8988T (cell line): Measurements from ENCODE around the gene LETM1.
"Not testable (repeated sequence)": the region's sequence is repeated elsewhere in the genome, so short reads cannot be mapped to it uniquely, and the experiment has no call there.

Experiments used
- DNase-seq: peaks from one replicate; pipeline ENCODE4 v3.0.0; 2011

LETM1 gene

DNA sequence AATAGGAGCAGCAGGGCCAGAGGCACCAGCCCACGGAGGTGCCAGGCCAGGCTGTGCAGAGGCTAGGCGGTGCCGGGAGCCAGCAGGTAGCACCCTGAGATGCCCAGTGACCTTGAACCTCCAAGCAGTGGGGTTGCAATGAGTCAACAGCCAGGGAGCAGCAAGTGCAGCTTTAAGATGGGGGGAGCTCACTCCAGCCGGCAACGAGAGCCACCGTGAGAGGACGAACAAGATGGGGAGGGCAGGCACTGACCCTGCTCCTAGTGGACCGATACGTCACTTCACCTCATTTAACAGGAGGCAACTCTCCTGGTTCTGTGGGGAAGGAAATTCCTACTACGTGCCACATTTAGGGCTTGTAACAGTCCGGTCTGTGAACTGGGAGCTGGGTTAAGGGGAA lies 4.8 kb downstream of the LETM1 start:
- no peak for DNase-seq

- no peak for DNase-seq
Measured at GRCh38 chr4:1850276-1850675, 5.7 kb downstream of the LETM1 start.

DNA sequence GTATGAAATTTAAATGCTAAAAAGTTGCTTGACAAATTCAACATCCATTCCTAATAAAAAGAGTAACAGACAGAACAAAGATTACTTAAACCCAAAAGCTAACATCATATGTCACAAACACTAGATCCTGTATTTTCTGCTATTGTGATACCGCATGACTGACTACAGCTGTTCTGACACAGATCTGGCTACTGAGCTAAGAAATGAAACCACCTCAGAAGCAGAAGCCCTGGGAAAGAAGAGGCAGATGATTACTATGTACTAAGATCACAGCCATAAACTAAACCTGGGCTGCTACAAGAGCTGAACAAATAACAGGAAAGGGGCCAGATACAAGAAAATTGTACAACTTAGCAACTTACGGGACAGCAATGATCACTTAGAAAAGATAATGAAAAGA lies 9.4 kb downstream of the LETM1 start:
- no peak for DNase-seq

DNA sequence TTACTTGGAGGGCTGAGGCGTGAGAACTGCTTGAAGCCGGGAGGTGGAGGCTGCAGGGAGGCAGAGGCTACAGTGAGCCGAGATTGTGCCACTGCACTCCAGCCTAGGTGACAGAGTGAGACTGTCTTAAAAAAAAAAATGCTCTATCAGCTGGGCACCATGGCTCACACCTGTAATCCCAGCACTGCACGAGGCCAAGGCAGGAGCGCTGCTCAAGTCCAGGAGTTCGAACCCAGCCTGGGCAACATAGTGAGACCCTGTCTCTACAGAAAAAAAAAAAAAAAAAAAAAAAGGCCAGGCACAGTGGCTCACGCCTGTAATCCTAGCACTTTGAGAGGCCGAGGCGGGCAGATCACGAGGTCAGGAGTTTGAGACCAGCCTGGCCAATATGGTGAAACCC lies 11.3 kb downstream of the LETM1 start:
- not testable (repeated sequence) for DNase-seq

DNA sequence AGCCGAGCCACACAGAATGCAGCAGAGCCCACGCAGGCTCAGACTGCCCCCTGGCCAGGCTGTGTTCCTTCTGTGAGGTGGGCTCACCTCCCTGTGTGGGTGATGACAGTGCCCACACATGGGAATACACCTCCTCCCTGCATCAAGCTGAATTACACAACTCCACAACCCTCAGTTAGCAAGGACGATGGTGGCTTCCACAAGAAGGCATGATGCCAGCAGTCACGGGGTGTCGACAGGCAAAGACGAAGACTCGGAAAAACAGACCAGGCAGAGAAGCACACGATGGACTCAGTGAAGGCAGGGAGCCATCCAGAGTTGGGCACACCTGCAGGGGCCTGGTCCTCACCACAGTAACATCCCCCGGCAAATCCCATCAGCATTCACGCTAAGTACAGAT lies 12.1 kb downstream of the LETM1 start:
- no peak for DNase-seq

DNA sequence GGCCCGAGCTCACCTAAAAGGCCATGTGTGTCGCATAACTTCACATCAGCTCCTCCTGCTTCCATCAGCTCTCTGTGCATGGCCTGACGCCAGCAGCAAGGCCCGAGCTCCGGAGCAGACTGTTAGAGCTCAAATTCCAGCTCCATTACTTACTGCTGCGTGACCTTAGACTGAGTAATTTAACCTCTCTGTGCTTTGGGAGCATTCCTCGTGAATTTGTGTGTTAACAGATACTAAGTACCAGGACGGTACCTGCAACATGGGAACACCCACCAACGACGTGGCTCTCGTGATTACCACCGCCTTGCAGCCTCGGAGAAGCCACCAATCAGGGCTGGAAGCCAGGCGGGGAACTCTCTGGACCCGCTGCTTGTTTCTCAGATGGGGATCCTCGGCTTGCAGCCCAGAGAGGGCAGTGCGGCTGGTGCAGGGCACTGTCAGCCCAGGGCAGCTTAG lies 12.9 kb downstream of the LETM1 start:
- DNase-seq, result no peak

- no peak for DNase-seq
Measured at GRCh38 chr4:1842339-1842895, 13.5 kb downstream of the LETM1 start.

GRCh38 chr4:1841887-1842210 lies 14.1 kb downstream of the LETM1 start:
- DNase-seq, result no peak

DNA sequence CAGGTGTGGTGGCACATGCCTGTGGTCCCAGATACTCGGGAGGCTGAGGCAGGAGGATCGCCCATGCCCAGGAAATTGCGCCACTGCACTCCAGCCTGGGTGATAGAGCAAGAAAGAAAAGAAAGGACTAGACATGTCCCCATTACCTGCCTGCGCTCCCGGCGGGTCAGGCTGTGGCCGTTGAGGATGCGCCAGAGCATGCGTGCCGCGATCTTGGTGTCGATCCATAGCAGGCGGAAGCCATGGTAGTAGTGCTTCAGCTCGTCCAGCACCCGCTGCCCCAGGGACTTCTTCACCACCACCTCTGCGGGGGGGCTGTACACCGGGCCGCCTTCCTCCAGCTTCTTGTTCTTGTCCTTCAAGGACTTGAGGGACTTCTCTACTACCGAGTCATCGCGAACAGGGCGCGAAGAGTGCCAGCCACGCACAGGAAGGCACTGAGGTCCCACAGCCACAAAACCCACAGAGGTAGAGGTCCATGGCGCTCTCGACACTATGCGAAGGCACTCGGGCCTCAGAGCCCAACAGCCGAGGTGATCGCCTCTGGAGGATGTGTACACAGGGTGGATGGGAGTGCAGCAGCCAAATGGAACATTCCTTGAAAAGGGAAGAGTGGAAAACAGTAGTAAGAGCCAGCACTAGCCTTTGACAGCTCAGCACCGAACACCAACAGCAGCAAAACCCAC lies 14.6 kb downstream of the LETM1 start:
- no peak for DNase-seq

GRCh38 chr4:1839282-1839681 lies 16.7 kb downstream of the LETM1 start:
- DNase-seq, result no peak

DNA sequence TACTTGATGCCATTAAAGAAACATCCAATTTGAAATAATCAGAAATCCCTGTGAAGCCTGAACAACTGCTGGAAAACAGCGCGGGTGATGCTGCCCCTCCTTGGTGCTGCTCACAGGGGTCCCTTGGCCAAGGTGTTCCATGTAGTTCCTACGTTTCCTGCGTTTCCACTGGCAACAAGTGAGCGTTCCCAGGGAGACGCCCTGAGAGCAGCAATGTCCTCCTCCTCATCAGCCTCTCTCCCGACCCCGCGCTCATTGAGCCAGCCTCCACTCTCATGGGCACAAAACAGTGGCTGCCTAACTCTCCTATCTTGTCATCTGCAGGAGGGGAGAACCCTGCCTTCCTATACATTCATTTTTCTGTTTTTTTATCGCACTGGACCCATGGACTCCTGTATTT lies 18.9 kb downstream of the LETM1 start:
- DNase-seq, result no peak

GRCh38 chr4:1836650-1837049 lies 19.3 kb downstream of the LETM1 start:
- no peak for DNase-seq

GRCh38 chr4:1835836-1836235 lies 20.1 kb downstream of the LETM1 start:
- DNase-seq, result not testable (repeated sequence)

GRCh38 chr4:1834047-1834775 lies 21.7 kb downstream of the LETM1 start:
- DNase-seq, result no peak

DNA sequence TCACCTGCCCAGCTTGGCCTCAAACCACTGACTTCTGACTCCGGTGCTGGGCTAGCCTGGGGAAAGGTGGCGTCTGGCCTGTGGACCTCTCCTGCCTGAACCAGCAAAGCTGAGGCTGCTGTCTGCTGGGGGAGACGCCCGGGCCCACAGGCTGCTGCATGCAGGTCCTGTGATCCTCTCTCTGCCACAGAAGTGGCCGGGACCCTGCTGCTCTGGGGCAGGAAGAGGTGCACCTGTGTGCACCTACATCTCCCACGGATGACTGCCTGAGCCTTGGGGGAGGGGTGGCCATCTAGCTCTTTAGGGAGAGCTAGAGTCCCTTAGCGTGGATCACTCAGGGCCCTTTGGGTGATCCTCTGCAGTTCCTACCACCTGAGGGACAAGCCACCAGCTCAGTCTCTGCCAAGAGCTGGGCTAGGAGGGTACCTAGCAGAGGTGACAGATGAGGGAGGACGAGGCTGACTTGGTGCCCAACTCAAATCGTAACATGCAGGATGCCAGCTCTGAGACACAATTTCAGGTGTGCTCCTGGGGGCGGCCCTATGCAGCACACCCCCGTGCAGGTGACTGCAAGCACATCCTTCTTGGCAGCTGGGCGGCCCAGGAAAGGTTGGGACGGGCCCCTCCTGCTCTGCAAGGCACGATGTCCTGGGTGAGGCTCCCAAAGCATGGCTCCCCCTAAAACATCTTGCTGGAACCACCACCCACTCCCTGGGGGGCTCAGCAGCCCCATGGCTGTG lies 22.5 kb downstream of the LETM1 start:
- no peak for DNase-seq

DNA sequence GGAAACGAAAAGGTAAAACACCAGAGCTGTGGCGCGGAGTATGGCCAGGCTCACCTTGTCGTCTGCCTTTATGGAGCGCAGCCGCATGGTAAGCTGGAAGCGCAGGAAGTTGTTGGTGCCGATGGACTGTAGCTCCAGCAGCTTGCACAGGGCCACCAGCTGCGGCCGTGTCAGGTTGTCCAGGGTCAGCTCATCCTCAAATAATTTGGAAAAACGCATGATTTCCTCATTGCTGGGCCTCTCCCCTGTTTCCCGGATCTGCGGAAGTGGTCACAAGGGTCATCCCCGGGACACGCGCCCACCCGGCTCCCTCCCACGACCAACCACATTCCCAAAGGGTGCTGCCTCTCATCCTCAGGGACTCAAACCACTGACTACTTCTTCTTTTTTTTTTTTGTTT lies 23.3 kb downstream of the LETM1 start:
- DNase-seq, result no peak

DNA sequence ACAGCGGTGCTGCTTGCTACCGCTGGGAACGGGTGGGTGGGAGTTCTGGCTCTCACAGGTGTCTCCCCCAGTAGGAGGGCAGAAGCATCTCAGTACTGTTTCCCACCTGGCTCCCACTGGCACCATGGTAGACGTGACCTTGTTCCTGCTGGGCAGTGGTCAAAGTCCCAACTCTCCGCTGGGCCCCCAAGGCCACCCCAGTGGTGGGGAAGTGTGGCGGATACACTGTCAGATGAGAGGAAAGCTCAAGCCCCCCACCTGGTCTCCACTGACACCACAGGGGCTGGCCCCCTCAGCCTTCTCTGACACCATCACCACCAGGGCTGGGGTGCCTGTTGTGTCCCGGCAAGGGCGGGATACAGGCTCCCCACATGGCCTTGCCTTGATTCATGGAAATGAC lies 24.6 kb downstream of the LETM1 start:
- no peak for DNase-seq

DNA sequence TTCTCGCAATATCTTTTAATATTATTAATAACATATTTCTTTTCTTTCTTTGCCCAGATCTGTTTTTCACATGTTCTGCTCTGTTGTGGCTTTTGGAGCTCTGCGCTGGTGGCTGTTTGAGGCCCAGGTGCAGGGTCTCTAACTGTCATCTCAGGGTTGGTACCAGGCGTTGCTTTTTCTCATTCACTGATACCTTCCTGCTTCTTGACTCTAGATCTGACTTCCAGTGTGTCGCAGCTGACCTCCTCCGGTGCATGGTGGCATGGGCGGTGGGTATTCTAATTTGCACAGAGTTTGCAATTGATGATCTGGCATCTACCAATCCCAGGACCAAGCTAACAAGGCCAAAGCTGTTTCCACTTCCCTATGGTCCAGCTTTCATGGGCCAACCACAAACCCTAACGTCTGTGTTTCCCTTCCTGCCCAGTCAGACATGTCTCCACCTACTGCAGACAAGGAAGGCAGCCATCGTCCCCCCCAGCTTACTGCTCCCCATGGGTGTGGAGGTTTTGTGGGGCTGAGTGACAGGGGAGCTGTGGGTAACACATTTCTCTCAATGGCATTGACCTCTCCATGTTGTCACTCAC lies 25.2 kb downstream of the LETM1 start:
- no peak for DNase-seq

DNA sequence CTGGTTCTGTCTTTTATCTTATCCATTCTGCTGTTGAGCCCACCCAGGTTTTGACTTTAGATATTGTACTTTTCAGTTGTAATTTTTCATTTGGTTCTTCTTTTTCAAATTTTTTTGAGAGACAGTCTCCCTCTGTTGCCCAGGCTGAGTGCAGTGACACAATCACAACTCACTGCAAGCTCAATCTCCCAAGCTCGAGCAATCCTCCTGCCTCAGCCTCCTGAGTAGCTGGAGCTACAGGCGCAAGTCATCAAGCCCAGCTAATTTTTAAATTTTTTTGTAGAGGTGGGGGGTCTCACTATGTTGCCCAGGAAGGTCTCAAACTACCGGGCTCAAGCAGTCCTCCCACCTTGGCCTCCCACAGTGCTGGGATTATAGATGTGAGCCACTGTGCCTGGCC lies 25.7 kb downstream of the LETM1 start:
- DNase-seq, result no peak

DNA sequence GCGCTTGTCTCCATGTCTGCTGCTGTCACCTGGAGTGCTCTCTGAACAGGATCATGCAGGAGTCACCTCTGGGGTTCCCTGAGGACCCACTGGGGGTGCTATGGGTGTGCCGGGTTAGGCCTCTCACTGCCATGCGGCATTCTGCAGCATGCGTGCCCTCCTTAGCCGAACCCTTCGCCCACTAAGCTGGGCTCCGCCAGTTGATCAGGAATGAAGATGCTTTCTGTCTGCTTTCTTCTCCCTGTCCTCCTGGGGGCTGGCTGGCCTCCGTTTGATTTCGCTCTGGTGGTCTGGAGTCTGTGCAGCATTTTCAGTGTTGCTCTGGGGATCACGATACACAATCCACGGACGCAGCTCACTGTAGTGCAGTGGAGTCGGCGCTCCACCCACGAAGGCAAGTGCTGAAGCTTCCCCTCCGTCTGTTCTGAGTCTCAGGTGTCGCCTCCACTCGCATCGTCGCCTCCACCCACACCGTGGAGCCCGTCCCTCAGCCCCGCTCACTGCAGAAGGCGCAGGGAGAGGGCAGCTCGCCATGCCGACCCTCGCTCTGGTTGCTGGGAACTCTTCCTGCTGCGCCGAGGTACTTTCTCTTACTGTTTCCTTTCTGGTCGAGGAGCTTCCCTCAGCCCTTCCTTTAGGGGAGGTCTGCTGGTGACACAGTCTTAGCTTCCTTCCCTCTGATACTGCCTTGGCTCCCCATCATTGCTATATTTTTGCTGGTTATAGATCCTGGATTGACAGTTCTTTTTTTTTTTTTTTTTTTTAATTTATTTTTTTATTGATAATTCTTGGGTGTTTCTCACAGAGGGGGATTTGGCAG lies 29.2 kb downstream of the LETM1 start:
- no peak for DNase-seq

- DNase-seq, result no peak
Measured at GRCh38 chr4:1825326-1825725, 30.6 kb downstream of the LETM1 start.

GRCh38 chr4:1824746-1825145 lies 31.2 kb downstream of the LETM1 start:
- no peak for DNase-seq

DNA sequence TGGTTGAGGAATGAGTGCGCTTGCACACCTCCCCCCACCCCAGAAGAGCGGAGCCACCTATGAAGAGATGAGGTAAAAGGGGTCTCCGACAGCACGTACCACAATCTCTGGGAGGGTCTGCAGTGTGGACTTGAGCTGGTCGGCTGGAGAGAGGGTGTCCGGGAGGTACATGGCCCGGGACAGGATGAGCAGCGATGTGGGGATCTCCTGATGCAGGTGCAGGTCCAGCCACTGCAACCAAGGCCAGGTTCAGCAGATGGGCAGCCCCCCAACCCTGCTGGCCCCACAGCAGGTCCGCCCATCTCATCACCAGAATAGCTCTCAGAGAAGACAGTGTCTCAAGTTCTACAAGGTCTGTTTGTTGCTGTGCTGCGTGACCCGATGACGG lies 32.4 kb downstream of the LETM1 start:
- DNase-seq, result no peak
